ENCODE results near the gene ANKRD37.

The ANKRD37 gene

GRCh38 chr4:185371702-185372101 is 24.9 kb upstream of the ANKRD37 start:
- no peaks in the 10 kb centered on the region for H3K36me3 ChIP-seq

DNA sequence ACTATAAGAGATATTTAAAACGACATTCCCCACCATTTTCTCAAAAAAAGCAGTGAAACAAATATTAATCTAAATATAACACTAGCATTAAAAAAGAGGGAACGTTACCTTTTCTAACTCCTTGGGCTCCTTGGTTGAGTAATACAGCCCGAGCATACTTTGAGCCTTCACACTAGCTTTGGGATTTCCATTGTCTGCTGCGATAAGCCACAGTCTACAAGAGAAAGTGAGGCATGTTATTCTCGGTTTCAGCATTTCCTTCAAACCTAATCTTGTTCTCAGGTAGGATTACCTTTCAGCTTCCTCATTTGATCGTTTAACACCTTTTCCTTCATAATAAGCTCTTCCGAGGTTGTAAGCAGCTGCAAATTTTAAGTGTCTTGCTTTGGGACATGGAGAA is 22.6 kb upstream of the ANKRD37 start:
- no peaks in the 10 kb centered on the region for H3K27me3 ChIP-seq (ENCODE audit: insufficient read depth, low read depth, severe bottlenecking)
- no peak for DNase-seq
- no peaks in the 10 kb centered on the region for H3K36me3 ChIP-seq
- H3K9me3 ChIP-seq (ENCODE audit: severe bottlenecking) = no peaks in the 10 kb centered on the region
- H3K27ac ChIP-seq = no peak overlapping the region
- TF ChIP-seq, protein P1, sequence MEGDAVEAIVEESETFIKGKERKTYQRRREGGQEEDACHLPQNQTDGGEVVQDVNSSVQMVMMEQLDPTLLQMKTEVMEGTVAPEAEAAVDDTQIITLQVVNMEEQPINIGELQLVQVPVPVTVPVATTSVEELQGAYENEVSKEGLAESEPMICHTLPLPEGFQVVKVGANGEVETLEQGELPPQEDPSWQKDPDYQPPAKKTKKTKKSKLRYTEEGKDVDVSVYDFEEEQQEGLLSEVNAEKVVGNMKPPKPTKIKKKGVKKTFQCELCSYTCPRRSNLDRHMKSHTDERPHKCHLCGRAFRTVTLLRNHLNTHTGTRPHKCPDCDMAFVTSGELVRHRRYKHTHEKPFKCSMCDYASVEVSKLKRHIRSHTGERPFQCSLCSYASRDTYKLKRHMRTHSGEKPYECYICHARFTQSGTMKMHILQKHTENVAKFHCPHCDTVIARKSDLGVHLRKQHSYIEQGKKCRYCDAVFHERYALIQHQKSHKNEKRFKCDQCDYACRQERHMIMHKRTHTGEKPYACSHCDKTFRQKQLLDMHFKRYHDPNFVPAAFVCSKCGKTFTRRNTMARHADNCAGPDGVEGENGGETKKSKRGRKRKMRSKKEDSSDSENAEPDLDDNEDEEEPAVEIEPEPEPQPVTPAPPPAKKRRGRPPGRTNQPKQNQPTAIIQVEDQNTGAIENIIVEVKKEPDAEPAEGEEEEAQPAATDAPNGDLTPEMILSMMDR (IDR thresholded peaks at IDR 0.05; ENCODE audit: low read depth, low read length) = no peak
- H3K4me3 ChIP-seq (ENCODE audit: low read depth, low read length) = no peak overlapping the region

More at GRCh38 chr4:185371702-185372101, 24.9 kb upstream of the ANKRD37 start:
- DNase-seq = no peak
- Histone ChIP-seq H3K4me3 (ENCODE audit: low read depth, low read length) (no peak overlapping the region), H3K27me3 (ENCODE audit: insufficient read depth, low read depth, severe bottlenecking) (no peaks in the 10 kb centered on the region), H3K27ac (no peak overlapping the region), H3K9me3 (ENCODE audit: severe bottlenecking) (no peaks in the 10 kb centered on the region)
- TF ChIP-seq, protein P1 (IDR thresholded peaks at IDR 0.05; ENCODE audit: low read depth, low read length) = no peak

DNA sequence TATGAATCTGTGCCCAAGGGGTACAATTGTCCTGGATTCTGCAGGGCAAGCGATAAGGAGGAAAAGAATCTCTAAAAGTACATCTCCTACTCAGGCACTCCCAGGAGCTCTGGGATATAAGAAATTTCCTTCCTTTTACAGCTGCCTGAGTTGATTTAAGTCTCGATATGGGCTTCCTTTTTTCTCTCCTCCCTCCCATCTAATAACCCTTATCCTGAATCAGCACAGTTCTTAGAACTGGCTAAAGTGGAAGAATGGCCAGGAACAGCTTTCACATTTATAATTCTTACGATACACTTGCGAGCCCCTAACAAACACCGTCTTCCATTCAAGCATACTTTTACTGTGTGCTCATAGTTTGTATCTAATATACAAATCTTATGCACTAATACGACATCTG is 22.1 kb upstream of the ANKRD37 start:
- no peaks in the 10 kb centered on the region for H3K9me3 ChIP-seq (ENCODE audit: severe bottlenecking)
- no peaks in the 10 kb centered on the region for H3K27me3 ChIP-seq (ENCODE audit: insufficient read depth, low read depth, severe bottlenecking)
- H3K27ac ChIP-seq = no peak overlapping the region
- H3K4me3 ChIP-seq (ENCODE audit: low read depth, low read length) = no peak overlapping the region
- no peak for DNase-seq
- TF ChIP-seq, protein P1 (IDR thresholded peaks at IDR 0.05; ENCODE audit: low read depth, low read length) = no peak
- no peaks in the 10 kb centered on the region for H3K36me3 ChIP-seq

DNA sequence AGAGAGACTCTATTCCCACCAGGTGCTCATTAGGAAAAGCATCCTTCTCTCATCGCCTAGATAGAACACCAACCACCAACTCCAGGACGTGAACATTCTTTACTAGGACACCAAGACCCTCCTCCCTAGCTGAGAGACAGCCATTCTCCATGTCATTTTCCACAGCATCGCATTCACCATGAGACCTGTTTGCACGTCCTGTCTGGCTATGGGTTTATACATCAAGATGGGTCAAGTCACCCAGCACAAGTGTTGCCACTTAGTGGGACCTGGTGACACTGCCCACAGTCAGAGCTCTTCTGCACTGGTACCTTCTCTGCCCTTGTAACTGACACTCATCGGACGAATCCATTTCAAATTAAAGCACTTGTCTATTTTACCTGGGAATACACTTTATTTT is 18.4 kb upstream of the ANKRD37 start:
- DNase-seq = no peak
- Histone ChIP-seq H3K36me3 (no peaks in the 10 kb centered on the region), H3K9me3 (ENCODE audit: severe bottlenecking) (peaks cover 7% of the 10 kb centered on the region), H3K27ac (no peak overlapping the region), H3K27me3 (ENCODE audit: insufficient read depth, low read depth, severe bottlenecking) (no peaks in the 10 kb centered on the region), H3K4me3 (ENCODE audit: low read depth, low read length) (no peak overlapping the region)
- TF ChIP-seq, protein P1 (IDR thresholded peaks at IDR 0.05; ENCODE audit: low read depth, low read length) = no peak

DNA sequence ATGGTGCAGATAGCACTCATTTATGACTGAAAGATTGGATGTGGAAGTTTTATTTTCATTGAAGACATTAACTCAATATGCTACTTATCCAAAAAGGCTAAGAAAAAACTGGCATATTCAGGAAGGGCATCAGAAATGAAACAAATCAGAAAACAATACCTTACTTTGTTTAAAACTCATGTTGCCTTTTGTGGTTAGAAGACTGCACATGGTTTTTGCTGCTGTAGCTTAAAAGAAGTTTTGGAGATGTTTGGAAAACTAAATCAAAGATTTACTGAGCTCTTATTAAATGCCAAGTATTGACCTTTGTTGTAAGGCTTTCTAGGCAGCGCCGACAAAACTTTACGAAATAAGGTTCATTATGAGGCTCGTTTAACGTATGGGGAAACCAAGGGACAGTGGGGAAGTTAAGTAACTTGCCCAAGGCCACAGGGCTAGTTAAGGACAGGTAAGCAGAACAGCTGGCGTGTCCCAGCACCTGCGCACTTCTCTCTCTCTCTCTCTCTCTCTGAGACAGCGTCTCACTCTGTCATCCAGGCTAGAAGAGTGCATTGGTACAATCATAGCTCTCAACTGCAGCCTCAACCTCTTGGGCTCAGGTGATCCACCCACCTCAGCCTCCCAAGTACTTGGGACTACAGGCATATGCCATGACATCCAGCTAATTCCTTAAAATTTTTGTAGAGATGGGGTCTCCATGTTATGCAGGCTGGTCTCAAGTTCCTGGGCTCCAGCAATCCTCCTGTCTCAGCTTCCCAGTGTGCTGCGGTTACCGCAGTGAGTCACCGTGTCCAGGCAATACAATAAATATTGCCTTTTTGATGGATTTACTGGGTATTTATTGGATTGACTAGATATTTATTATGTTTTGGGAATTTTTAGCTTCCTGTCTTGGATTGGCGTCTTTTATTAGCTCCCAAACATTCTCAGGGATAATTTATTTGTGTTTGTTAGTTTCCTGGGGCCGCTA is 17.0 kb upstream of the ANKRD37 start:
- Histone ChIP-seq H3K27me3 (ENCODE audit: insufficient read depth, low read depth, severe bottlenecking) (no peaks in the 10 kb centered on the region), H3K36me3 (no peaks in the 10 kb centered on the region), H3K9me3 (ENCODE audit: severe bottlenecking) (peaks cover 7% of the 10 kb centered on the region), H3K27ac (no peak overlapping the region), H3K4me3 (ENCODE audit: low read depth, low read length) (no peak overlapping the region)
- no peak for DNase-seq
- TF ChIP-seq, protein P1 (IDR thresholded peaks at IDR 0.05; ENCODE audit: low read depth, low read length) = no peak

Data from WERI-Rb-1 (cell line).